IPS DF 6.9 (cell line): ENCODE data around the gene C15orf40.

ENCODE experiments used
- DNase-seq: peaks from one replicate; pipeline ENCODE4 v3.0.0-alpha.2; 2013; ENCODE audit warnings: low read depth, low spot score
- H3K27ac ChIP-seq: one replicate; pipeline ENCODE4 v1.5.1; 2013; ENCODE audit warnings: low read length, control low read depth
- H3K27me3 ChIP-seq: 2 replicates; pipeline ENCODE4 v1.6.1; 2013; ENCODE audit warnings: mild to moderate bottlenecking, low read length; ENCODE audit not compliant: control insufficient read depth, insufficient read depth
- H3K36me3 ChIP-seq: 2 replicates; pipeline ENCODE4 v1.6.1; 2013; ENCODE audit warnings: low read length; ENCODE audit not compliant: control insufficient read depth, insufficient read depth
- H3K4me1 ChIP-seq: 2 replicates; pipeline ENCODE4 v1.6.1; 2013; ENCODE audit warnings: low read length; ENCODE audit not compliant: control insufficient read depth, insufficient read depth
- H3K4me3 ChIP-seq: 2 replicates; pipeline ENCODE4 v1.5.1; 2013; ENCODE audit warnings: mild to moderate bottlenecking, low read length
- H3K9me3 ChIP-seq: 2 replicates; pipeline ENCODE4 v1.6.1; 2013; ENCODE audit warnings: low read length, inconsistent platforms; ENCODE audit not compliant: control insufficient read depth, insufficient read depth
- WGBS: extraction: QIAGEN DNeasy Blood & Tissue Kit; methylation state at CpG from one replicate; pipeline ENCODE4 v1.1.7; 2013; ENCODE audit warnings: mixed read lengths, missing lambda C conversion rate; ENCODE audit not compliant: insufficient read length, insufficient coverage; 5-methylcytosine and 5-hydroxymethylcytosine counted together

Gene C15orf40

DNA sequence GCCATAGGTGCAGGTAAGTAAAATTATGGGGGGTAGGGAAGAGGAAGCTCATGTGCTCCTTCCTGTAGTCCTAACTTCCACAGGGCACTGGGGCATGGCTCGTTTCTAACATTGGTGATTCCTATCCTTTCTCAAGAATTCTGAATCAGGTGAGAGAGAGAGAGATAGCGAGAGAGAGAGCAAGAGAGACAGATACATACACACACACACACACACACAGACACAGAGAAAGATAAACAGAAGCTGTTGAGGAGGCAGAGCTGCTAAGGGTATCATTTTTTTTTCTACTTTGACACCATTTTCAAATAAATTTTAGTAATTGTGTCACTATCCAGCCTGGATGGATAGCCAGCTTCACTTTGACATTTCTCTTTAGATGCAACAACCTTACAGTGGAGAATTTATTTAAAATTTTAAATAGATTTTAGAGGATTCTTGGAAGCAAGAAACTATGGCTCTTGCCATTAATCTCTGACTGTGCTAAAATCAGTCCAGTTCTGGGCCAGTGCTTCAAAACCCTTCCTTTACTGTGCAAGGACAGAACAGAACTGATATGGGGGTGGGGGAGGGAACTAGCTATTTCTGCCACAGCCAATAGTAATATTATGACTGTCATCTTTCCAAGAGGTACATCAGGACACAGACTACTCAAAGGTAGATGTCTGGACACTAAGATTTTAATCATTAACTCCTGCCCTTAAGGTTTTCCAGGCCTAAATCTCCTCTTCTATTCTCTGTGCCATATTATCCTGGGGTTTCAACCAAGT is 40.0 kb downstream of the C15orf40 start:
- Histone ChIP-seq H3K36me3 (no peaks in the 10 kb centered on the region), H3K27ac (no peak overlapping the region), H3K9me3 (no peaks in the 10 kb centered on the region), H3K4me1 (no peaks in the 10 kb centered on the region), H3K27me3 (no peaks in the 10 kb centered on the region), H3K4me3 (no peak overlapping the region)
- DNase-seq, result no peak
- no CpG with 5 or more reads among the region's 2 CpGs for WGBS

DNA sequence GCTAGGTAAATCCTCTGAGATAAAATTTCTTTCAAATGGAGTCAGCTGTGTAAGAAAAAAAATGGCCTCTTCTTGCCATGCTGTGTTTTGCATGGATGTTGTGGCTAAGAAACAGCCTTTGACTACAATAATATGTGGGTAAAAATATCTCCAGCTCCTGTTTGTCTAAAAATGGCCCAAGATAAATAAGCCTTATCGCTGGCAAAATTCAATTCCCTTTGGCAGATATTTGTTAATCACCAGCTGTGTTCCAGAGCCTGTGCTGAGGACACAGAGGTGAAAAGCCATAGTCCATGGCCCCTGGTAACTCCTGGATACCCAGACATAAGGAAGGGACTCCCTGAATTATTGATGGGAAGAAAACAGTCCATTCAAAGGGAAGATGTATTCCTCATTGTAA is 40.7 kb downstream of the C15orf40 start:
- H3K4me1 ChIP-seq, result no peaks in the 10 kb centered on the region
- no peaks in the 10 kb centered on the region for H3K27me3 ChIP-seq
- H3K36me3 ChIP-seq, result no peaks in the 10 kb centered on the region
- H3K27ac ChIP-seq, result no peak overlapping the region
- WGBS, result no CpG with 5 or more reads among the region's 1 CpG
- no peaks in the 10 kb centered on the region for H3K9me3 ChIP-seq
- DNase-seq, result no peak
- no peak overlapping the region for H3K4me3 ChIP-seq

- Histone ChIP-seq H3K27me3 (no peaks in the 10 kb centered on the region), H3K4me3 (no peak overlapping the region), H3K27ac (no peak overlapping the region), H3K4me1 (no peaks in the 10 kb centered on the region), H3K9me3 (no peaks in the 10 kb centered on the region), H3K36me3 (no peaks in the 10 kb centered on the region)
- no peak for DNase-seq
- no CpG with 5 or more reads among the region's 3 CpGs for WGBS
Observed at GRCh38 chr15:82970078-82970686, 41.3 kb downstream of the C15orf40 start.

- H3K9me3 ChIP-seq, result no peaks in the 10 kb centered on the region
- DNase-seq, result no peak
- WGBS, result no CpG with 5 or more reads among the region's 7 CpGs
- H3K27ac ChIP-seq, result no peak overlapping the region
- H3K4me1 ChIP-seq, result no peaks in the 10 kb centered on the region
- no peaks in the 10 kb centered on the region for H3K27me3 ChIP-seq
- no peaks in the 10 kb centered on the region for H3K36me3 ChIP-seq
- H3K4me3 ChIP-seq, result no peak overlapping the region
Observed at GRCh38 chr15:82969353-82969752, 42.1 kb downstream of the C15orf40 start.

DNA sequence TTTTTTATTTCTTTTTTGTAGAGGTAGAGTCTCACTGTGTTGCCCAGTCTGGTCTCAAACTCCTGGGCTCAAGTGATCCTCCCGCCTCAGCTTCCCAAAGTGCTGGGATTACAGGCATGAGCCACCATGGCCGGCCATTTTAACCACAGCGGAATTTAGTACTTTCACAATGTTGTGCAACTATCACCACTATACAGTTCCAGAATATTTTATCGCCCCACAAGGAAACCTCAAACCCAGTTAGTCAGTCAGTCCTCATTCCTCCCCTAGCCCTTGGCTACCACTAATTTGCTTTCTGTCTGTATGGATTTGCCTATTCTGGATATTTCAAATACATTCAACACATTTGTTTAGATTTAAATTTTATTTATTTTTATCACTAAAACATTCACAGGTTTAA is 43.4 kb downstream of the C15orf40 start:
- no peaks in the 10 kb centered on the region for H3K4me1 ChIP-seq
- H3K27ac ChIP-seq, result no peak overlapping the region
- no peak for DNase-seq
- no peaks in the 10 kb centered on the region for H3K36me3 ChIP-seq
- no peak overlapping the region for H3K4me3 ChIP-seq
- no peaks in the 10 kb centered on the region for H3K9me3 ChIP-seq
- no CpG with 5 or more reads among the region's 4 CpGs for WGBS
- H3K27me3 ChIP-seq, result no peaks in the 10 kb centered on the region

DNA sequence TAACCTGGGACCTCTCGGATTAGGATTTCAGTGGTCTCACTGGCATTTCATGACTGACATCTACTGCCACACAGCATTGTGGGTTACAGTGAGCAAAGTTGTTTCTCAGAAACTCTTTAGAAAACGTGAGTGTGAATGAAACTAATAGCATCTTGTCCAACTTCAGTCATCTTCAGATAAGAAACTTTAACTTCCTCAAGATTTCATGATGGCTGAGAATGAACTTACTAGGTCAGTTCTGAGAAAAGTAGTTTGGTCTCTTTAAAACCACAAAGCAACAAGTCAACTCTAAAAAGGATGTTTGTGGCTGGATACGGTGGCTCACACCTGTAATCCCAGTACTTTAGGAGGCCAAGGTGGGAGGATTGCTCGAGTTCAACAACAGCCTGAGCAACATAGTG is 44.8 kb downstream of the C15orf40 start:
- WGBS, result no CpG with 5 or more reads among the region's 4 CpGs
- no peak overlapping the region for H3K27ac ChIP-seq

GRCh38 chr15:82964890-82965289 is 46.5 kb downstream of the C15orf40 start:
- no peaks in the 10 kb centered on the region for H3K36me3 ChIP-seq
- H3K27me3 ChIP-seq, result no peaks in the 10 kb centered on the region
- no peaks in the 10 kb centered on the region for H3K4me1 ChIP-seq
- no CpG with 5 or more reads among the region's 5 CpGs for WGBS
- H3K4me3 ChIP-seq, result no peak overlapping the region
- no peaks in the 10 kb centered on the region for H3K9me3 ChIP-seq
- H3K27ac ChIP-seq, result no peak overlapping the region
- no peak for DNase-seq

More for the DNA sequence above, 44.8 kb downstream of the C15orf40 start:
- DNase-seq, result no peak
- Histone ChIP-seq H3K9me3 (no peaks in the 10 kb centered on the region), H3K36me3 (no peaks in the 10 kb centered on the region), H3K4me3 (no peak overlapping the region), H3K4me1 (no peaks in the 10 kb centered on the region), H3K27me3 (no peaks in the 10 kb centered on the region)

DNA sequence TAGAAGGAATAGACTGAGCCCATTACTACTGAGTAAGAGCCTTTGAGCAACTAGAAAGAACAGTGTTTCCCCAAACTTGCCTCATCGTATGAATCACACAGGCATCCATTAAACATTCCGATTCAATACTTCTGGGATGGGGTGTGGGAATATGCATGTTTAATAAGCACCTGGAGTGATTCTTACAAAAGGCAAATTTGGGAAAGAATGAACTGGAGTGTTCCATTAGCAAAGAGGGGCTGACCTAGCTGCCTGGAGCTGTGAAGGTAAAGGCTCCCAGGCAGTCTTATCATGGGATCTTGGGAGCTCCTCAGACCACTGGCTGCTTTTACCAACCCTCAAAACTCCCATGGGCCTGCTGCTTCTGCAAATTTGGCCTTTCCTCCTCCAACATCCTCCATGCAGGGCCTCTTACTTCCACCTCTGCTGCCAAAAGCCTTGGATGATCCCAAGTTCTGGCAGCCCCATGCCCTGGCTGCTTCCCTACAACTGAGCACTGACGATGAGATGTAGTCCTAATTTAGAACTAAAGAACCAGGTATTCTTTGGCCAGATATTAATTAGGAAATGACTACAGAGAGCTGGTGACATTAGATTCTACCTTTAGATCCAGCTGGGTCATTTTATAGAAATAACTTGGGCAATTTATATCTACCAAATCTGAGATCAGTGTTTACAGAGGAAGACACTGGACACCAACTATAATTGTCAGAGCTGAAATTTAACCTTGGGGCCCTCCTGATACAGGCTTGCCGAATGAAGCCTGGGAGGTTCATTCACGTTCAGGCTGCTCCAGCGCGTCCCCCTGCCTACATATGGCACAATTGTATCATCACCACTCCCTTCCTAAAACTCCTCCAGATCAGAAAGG is 47.7 kb downstream of the C15orf40 start:
- no peak overlapping the region for H3K4me3 ChIP-seq
- H3K9me3 ChIP-seq, result no peaks in the 10 kb centered on the region
- WGBS, result no CpG with 5 or more reads among the region's 7 CpGs
- H3K27me3 ChIP-seq, result no peaks in the 10 kb centered on the region
- no peak for DNase-seq
- no peaks in the 10 kb centered on the region for H3K4me1 ChIP-seq
- H3K27ac ChIP-seq, result no peak overlapping the region
- H3K36me3 ChIP-seq, result no peaks in the 10 kb centered on the region

DNA sequence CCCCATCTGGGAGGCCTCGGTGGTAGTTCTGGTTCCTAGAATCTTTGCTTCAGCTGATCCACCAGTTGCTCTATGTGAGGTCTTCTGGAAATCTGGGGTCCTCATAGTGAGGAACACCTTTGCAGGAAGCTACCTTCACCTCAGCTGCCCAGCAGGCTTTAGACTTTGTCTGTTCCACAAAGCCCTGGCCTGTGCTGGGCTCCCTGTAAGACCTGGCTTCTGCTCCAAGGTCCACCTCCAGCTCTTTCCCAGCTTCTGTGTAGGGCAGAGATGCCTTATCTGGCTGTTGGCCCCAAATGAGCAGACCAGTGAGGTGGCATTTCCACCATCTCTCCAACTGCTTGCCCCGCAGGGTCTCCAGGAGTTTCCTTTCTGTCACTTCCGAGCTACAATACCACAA is 50.7 kb downstream of the C15orf40 start:
- Histone ChIP-seq H3K9me3 (no peaks in the 10 kb centered on the region), H3K27ac (no peak overlapping the region), H3K4me3 (no peak overlapping the region), H3K4me1 (no peaks in the 10 kb centered on the region), H3K27me3 (no peaks in the 10 kb centered on the region), H3K36me3 (no peaks in the 10 kb centered on the region)
- DNase-seq, result no peak
- WGBS, result no CpG with 5 or more reads among the region's 3 CpGs

DNA sequence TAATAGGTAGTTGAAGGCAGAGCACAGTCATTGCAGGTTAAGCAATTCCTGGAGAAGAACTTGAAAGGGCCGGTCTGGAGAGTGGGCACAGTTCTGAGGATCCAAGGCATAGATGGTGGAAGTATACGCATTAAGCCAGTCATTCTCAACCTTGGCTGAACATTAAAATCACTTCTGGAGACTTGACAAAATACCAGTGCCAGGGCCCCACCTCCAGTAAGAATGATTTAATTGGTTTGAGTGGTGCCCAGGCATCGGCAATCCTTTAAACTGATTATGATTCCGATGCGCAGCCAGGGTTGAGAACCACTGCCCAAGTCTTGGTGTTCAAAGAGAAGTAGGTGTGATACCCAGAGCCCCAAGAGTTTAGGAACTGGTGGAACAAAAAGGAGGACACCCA is 52.0 kb downstream of the C15orf40 start:
- H3K36me3 ChIP-seq, result no peaks in the 10 kb centered on the region
- no peak overlapping the region for H3K4me3 ChIP-seq
- H3K27ac ChIP-seq, result no peak overlapping the region
- DNase-seq, result no peak
- WGBS, result no CpG with 5 or more reads among the region's 5 CpGs
- H3K27me3 ChIP-seq, result no peaks in the 10 kb centered on the region
- no peaks in the 10 kb centered on the region for H3K9me3 ChIP-seq
- no peaks in the 10 kb centered on the region for H3K4me1 ChIP-seq
